Activated naive CD8-positive, alpha-beta T cell treated with anti-CD3 and anti-CD28 coated beads for 36 hours (primary cell): ENCODE measurements around the gene GIN1. TPM values are rescaled to one million over a fixed set of nuclear protein-coding genes. Genes with fewer than 3 reads are reported as not detected.

Source experiments
- DNase-seq: peaks from one replicate; pipeline ENCODE4 v3.0.0; 2021
- H3K27ac Mint-ChIP-seq: one replicate; pipeline ENCODE4 v1.8.0; 2022; ENCODE audit warnings: mild to moderate bottlenecking, moderate library complexity, mixed read lengths
- H3K27me3 Mint-ChIP-seq: one replicate; pipeline ENCODE4 v1.8.0; 2022; ENCODE audit warnings: mild to moderate bottlenecking, mixed read lengths
- H3K36me3 Mint-ChIP-seq: one replicate; pipeline ENCODE4 v1.8.0; 2021; ENCODE audit warnings: mild to moderate bottlenecking, mixed read lengths
- H3K4me1 Mint-ChIP-seq: one replicate; pipeline ENCODE4 v1.8.0; 2021; ENCODE audit warnings: mixed read lengths
- H3K4me3 Mint-ChIP-seq: one replicate; pipeline ENCODE4 v1.8.0; 2022; ENCODE audit warnings: mild to moderate bottlenecking, moderate library complexity, mixed read lengths
- H3K9me3 Mint-ChIP-seq: one replicate; pipeline ENCODE4 v1.8.0; 2022; ENCODE audit warnings: mixed read lengths
- total RNA-seq, 2 experiments: library from RNA; stranded (reverse); gene quantifications; one replicate each; pipeline ENCODE4 v1.2.3, GENCODE V29; 2021

GIN1 gene
- total RNA-seq, 2 experiments from 2014 or later, result 7.5 to 8.5 TPM

DNA sequence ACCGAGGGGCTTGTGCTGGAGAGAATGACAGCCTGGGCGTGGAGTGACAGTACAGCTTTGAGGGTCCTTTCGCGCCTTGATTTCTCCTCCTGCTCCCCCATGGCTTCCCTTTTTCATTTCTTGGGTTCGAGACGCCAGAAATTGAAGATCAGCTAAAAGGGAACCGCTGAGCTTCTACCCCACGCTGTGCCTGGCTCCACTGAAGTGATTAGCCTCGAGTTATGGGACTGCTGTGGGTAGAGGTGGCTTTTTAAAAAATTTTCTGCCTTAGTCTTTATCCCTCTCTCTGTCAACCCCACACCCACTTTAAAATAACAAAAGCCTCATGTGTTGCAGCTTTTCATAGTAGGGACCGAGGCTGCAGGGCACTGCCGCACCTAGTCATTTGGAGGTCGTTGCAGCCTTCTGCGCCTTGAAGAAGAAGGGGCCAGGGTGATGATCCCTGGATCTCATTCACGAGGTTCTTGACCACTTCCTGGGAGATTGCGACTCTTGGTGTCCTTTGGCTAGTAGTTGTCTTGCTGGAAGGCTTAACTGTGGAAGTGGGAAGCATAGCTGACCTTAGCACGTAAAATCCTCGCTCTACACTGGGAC lies 766 bp upstream of the GIN1 start:
- Mint-ChIP-seq H3K4me1 (peaks cover 35% of the 10 kb centered on the region), H3K27ac (peak overlapping the region; percentile 99), H3K9me3 (no peaks in the 10 kb centered on the region), H3K27me3 (no peaks in the 10 kb centered on the region), H3K36me3 (peaks cover 11% of the 10 kb centered on the region), H3K4me3 (peak overlapping the region; percentile 97)
- DNase-seq, result peak; percentile 3

DNA sequence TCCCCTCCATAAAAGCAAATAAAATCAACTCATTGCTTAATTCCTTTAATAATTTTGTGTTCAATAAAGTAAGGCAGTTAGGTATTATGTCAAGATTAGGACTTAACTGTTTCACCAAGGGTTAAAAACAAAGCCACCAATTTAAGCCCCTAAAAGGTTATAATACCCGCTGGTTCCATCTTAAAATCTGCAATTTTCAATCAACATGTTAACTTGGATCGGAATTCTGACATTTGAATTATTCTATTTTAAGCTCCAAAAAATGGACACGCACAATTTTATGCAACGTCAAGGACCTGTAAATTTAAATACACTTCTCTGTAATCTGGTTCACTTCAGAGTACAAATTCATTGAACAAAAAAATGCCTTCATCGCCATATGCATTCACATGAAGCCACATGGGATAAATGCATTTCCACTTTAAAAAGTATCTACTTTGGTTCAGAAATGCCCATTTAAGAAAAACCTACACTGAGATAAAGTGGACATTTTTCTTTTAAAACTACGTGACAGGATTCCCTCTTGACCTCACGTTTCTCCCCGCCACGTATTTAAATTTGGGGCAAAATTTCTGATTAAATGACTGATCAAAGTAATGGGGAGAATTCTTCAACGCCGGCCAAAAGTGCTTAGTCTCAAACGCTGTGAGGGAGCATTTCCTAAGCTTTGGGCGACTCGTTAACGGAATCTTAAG lies 721 bp downstream of the GIN1 start:
- Mint-ChIP-seq H3K4me1 (peaks cover 31% of the 10 kb centered on the region), H3K9me3 (no peaks in the 10 kb centered on the region), H3K4me3 (peak overlapping the region; percentile 97), H3K27me3 (no peaks in the 10 kb centered on the region), H3K36me3 (peaks cover 13% of the 10 kb centered on the region), H3K27ac (peak overlapping the region; percentile 99)
- no peak for DNase-seq

DNA sequence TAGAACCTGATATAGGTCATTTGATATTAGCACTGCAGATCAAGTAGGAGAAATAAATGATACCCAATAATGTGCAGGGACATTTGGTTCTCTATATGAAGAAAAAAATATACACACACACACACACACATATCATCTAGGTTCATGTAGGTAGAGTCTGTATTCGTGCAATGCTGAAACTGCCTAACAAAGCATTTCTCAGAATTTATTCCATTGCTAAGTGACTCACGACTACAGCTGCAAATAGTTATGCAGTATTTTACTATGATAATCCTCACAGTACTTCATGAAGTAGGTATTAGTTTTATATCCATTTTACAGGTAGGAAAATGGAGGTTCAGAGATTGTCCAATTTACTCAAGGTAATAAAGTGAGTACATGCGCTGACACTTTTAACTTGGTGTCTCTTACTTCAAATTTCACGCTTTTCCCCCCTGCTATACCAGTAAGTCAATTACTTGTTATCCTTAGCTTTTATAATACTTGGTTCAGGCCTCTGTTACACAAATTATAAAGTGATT lies 2.4 kb downstream of the GIN1 start:
- no peak overlapping the region for H3K27ac Mint-ChIP-seq

DNA sequence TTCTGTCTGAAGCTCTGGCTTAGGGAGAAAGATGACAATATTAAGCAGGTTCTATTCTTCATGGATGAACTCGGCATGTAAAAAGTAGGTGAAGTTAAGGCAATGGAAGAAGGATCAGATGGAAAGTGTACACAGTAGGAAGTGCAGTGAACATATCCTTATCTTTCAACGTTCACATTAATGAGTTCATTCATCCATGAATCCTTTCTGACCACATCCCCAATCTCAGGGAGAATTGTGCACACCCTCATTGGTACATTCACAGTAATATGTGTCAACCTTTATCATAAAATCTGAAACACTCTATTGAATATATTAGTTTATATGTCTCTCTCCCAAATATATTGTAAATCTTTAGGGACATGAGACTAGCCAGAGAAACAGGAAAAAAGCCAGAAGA lies 5.5 kb downstream of the GIN1 start:
- H3K27me3 Mint-ChIP-seq, result no peaks in the 10 kb centered on the region
- H3K36me3 Mint-ChIP-seq, result peaks cover 15% of the 10 kb centered on the region
- H3K4me1 Mint-ChIP-seq, result peaks cover 52% of the 10 kb centered on the region
- DNase-seq, result no peak
- H3K27ac Mint-ChIP-seq, result no peak overlapping the region
- H3K9me3 Mint-ChIP-seq, result peaks cover 8% of the 10 kb centered on the region
- H3K4me3 Mint-ChIP-seq, result no peak overlapping the region

More for the DNA sequence above, 2.4 kb downstream of the GIN1 start:
- Mint-ChIP-seq H3K9me3 (peaks cover 2% of the 10 kb centered on the region), H3K4me1 (peaks cover 37% of the 10 kb centered on the region), H3K4me3 (no peak overlapping the region), H3K36me3 (peaks cover 6% of the 10 kb centered on the region), H3K27me3 (no peaks in the 10 kb centered on the region)
- DNase-seq, result no peak

DNA sequence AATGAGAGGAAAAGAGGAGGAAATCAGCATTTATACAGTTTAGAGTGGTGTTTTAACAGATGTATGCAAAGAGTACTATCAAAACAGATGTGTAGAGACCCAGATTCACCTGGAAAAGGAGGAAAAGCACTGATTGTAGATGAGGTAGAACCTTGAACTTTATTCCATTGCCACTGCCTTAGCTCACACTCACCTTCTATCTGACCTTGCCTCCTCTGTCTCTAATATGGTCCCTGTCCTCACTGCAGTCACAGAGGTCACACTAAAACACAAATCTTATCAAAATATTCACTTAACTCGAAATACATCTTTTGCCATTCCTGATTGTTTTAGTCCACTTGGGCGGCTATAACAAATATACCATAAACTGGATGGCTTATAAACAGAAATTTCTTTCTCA lies 7.0 kb downstream of the GIN1 start:
- H3K36me3 Mint-ChIP-seq, result peaks cover 15% of the 10 kb centered on the region
- H3K27ac Mint-ChIP-seq, result no peak overlapping the region
- H3K9me3 Mint-ChIP-seq, result peaks cover 8% of the 10 kb centered on the region
- H3K4me1 Mint-ChIP-seq, result peaks cover 47% of the 10 kb centered on the region
- DNase-seq, result no peak
- H3K4me3 Mint-ChIP-seq, result no peak overlapping the region
- H3K27me3 Mint-ChIP-seq, result no peaks in the 10 kb centered on the region

DNA sequence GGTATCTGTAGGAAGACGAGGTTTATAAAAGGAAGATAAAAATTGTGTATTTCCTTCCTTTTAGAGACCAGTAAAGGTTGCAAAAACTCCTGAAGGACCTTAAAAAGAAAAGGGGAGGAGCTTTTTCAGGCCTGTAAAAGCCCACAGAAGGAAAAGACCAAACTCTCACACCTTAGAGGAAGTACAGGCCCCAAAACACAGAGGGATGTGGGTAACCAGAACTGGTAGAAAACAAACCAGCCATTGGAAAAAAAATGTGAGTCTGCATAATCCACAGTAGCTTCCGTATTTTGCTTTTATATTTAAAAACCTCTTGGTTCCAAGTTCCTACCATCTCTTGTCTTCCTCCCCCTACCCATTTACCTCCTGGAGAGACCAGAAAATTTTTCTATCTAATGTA lies 8.5 kb downstream of the GIN1 start:
- Mint-ChIP-seq H3K36me3 (peaks cover 15% of the 10 kb centered on the region), H3K4me1 (peaks cover 38% of the 10 kb centered on the region), H3K27me3 (no peaks in the 10 kb centered on the region), H3K9me3 (peaks cover 8% of the 10 kb centered on the region), H3K4me3 (no peak overlapping the region), H3K27ac (peak overlapping the region; percentile 81)
- DNase-seq, result peak; percentile 1

DNA sequence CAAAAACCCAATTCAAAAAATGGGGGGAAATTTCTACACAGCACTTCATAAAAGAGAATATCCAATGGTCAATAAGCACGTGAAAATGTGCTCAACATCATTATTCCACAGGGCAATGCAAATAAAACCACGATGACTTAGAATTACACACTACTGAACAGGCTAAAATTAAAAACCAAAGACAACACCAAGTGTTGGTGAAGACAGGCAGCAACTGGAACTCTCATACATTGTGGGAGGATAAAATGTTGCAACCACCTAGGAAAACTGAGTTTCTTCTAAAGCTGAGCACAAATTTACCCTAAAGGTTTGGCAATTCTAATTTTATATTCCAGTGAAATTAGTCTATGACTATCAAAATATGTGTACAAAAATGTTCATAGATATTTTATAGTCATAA lies 9.5 kb downstream of the GIN1 start:
- Mint-ChIP-seq H3K4me3 (no peak overlapping the region), H3K9me3 (peaks cover 8% of the 10 kb centered on the region), H3K4me1 (peaks cover 34% of the 10 kb centered on the region), H3K27ac (no peak overlapping the region), H3K27me3 (no peaks in the 10 kb centered on the region), H3K36me3 (peaks cover 19% of the 10 kb centered on the region)
- DNase-seq, result no peak

DNA sequence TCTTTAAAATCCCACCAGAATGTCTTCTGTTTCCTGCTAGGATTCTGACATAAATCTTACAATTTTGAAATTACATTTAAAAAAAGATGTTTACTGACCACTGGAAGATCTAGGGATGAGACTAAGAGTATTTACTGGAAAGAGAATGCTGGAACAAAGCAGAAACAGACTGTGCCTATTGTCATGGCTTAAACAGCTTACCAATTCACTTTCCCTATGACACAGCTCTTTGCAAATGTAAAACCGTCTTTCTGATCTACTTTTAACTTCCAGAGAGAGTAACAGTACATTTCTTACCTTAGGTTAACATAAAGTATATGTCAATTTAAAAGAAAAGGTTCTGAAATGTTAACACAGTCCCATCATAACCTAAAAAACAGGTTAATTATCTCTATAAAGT lies 10.7 kb downstream of the GIN1 start:
- Mint-ChIP-seq H3K9me3 (peaks cover 8% of the 10 kb centered on the region), H3K4me1 (peaks cover 34% of the 10 kb centered on the region), H3K4me3 (no peak overlapping the region), H3K36me3 (peaks cover 17% of the 10 kb centered on the region), H3K27me3 (no peaks in the 10 kb centered on the region), H3K27ac (no peak overlapping the region)
- no peak for DNase-seq

DNA sequence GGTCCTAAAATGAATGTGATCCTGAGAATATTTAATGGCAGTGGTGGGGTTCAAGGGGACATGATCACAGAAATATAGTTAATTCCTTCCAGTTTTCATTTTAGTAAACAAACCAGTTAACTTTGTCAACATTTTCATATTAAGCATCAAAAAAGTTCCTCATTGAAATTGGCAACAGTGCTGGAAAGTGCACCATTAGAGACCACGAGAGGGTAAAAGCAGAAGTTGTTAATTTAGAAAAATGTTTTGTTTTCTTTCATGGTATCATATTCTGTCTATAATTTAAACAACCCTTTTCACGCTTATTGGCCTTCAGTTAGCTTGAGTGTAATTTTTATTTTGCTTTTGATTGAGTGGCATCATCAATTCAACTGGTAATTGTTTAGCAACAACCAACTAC lies 11.9 kb downstream of the GIN1 start:
- Mint-ChIP-seq H3K36me3 (peaks cover 15% of the 10 kb centered on the region), H3K27me3 (no peaks in the 10 kb centered on the region), H3K9me3 (peaks cover 6% of the 10 kb centered on the region), H3K4me3 (no peak overlapping the region), H3K4me1 (peaks cover 29% of the 10 kb centered on the region), H3K27ac (no peak overlapping the region)
- no peak for DNase-seq

DNA sequence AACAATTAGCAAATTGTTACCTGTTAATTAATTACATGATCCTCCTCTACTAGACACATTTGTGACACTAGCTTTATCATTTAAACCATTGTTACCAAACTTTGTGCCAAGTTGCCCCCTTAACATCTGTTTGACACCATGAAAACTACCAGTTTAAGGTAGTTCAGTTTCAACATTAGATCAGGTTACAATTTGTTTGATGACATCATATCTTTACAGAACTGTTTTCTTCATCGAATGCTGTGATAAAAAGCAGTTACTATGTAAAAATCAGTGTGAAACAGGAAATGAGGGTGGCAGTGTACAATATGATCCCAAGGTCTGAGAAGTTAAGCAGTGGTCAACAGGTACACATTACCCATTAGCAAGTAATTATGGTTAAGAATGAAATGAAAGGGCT lies 17.7 kb downstream of the GIN1 start:
- Mint-ChIP-seq H3K9me3 (no peaks in the 10 kb centered on the region), H3K4me3 (no peak overlapping the region), H3K27ac (no peak overlapping the region), H3K4me1 (no peaks in the 10 kb centered on the region), H3K27me3 (no peaks in the 10 kb centered on the region), H3K36me3 (peaks cover 11% of the 10 kb centered on the region)
- DNase-seq, result no peak

DNA sequence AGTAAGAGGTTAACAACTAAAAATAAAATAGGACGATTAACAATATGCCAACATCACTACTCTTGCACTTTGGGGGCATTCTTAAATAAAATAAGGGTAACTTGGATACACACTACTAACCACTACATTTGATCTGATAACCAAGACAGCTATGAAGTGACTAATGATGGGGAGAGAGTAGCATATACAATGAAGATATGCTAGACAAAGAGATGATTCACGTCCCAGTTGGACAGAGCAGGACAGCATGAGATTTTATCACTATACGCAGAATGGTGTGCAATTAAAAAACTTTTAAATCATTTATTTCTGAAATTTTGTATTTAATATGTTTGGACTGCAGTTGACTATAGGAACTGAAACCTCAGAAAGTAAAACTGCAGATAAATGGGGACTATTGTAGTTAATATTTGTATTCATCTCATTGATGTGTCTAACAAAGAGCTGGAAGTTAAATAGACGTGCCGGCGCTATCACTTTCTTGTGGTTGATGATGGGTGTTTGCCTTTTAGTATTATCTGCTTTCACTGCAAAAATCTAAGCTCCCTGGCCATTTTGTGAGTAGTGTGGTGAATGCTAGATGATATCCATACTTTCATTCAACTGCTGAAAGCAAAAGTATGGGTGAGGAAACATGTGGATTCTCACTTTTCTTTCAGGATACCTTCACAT lies 18.7 kb downstream of the GIN1 start:
- Mint-ChIP-seq H3K9me3 (no peaks in the 10 kb centered on the region), H3K27me3 (no peaks in the 10 kb centered on the region), H3K4me3 (no peak overlapping the region), H3K27ac (no peak overlapping the region), H3K36me3 (peaks cover 15% of the 10 kb centered on the region), H3K4me1 (no peaks in the 10 kb centered on the region)
- no peak for DNase-seq

DNA sequence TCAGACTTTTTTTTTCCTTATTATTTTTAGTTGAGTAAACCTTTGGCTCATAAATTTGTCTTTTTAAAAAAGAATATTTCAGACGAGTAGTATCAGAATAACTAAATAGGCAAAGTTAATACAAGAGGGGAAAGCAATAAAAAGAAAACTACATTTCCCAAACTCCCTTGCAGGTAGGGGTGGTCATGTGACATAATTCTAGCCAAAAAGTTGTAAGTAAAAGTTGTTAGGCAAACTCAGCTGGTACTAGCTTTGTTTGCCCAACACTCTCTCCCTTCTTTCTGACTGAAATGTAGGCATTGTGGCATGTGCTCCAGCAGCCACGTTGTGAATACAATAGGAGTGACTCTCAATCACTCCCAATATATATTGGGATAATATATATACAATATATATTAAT lies 20.9 kb downstream of the GIN1 start:
- no peak for DNase-seq
- Mint-ChIP-seq H3K27ac (no peak overlapping the region), H3K27me3 (no peaks in the 10 kb centered on the region), H3K36me3 (peaks cover 14% of the 10 kb centered on the region), H3K4me3 (no peak overlapping the region), H3K4me1 (no peaks in the 10 kb centered on the region), H3K9me3 (no peaks in the 10 kb centered on the region)

DNA sequence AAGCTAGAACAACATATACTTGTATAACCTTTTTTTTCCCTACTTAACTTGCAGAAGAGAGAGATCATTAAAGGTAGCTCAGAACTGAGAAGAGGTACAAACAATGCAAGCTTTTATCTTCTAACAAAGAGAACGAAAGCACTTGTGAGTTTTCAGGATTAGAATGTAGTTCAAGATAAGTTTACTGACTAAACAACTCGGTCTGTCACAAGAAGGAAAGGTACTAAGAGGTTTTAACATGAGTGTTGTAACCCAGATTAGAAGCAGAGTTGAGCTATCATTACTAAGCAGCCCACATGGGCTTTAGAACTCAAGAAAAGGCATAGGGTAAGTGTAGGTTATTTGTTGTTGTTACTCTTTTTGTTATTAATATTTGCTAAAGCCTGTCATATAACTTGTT lies 25.2 kb downstream of the GIN1 start:
- Mint-ChIP-seq H3K27me3 (no peaks in the 10 kb centered on the region), H3K9me3 (no peaks in the 10 kb centered on the region), H3K4me3 (no peak overlapping the region), H3K36me3 (peaks cover 25% of the 10 kb centered on the region), H3K4me1 (no peaks in the 10 kb centered on the region), H3K27ac (no peak overlapping the region)
- DNase-seq, result no peak

DNA sequence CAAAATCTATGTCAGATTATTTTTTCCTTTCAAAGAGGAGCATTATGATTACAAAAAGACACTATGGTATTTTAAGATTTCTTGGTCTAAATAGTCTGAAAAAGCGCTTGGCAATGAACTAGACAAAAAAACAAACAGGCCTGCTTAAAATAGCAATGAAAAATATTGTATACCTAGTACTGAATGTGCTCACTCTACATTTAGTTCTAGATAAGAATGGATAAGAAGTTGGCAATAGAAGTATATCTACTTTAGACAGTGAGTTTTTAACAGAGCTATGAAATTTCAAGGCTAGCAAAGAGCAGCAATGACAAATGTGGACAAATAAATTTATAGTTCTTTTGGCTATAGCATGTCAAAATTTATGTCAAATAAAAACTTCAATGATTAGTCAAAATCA lies 26.2 kb downstream of the GIN1 start:
- Mint-ChIP-seq H3K4me3 (no peak overlapping the region), H3K4me1 (no peaks in the 10 kb centered on the region), H3K9me3 (no peaks in the 10 kb centered on the region), H3K27ac (no peak overlapping the region), H3K27me3 (no peaks in the 10 kb centered on the region), H3K36me3 (peaks cover 31% of the 10 kb centered on the region)
- no peak for DNase-seq

DNA sequence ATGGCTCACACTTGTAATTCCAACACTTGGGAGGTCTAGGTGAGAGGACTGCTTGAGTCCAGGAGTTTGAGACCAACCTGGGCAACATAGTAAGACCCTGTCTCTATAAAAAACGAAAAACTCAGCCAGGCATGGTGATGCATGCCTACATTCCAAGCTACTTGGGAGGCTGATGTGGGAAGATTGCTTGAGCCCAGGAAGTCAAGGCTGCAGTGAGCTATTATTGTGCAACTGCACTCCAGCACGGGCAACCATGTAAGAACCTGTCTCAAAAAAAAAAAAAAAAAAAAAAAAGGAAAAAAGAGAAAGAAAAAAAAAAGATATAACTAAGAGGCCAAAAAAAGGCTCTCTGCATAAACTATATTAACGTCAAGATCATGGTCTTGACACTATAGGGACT lies 27.3 kb downstream of the GIN1 start:
- H3K4me3 Mint-ChIP-seq, result no peak overlapping the region
- DNase-seq, result no peak
- no peaks in the 10 kb centered on the region for H3K9me3 Mint-ChIP-seq
- H3K4me1 Mint-ChIP-seq, result no peaks in the 10 kb centered on the region
- H3K27me3 Mint-ChIP-seq, result no peaks in the 10 kb centered on the region
- H3K27ac Mint-ChIP-seq, result no peak overlapping the region
- H3K36me3 Mint-ChIP-seq, result peaks cover 39% of the 10 kb centered on the region
